GM12878 (cell line): Measurements from ENCODE around the gene RAP1GAP2. TPM values are rescaled to one million over a fixed set of nuclear protein-coding genes. Genes with fewer than 3 reads are reported as not detected.

Experiments used
- ATAC-seq: fragments of 200-7000 bp; cut with Tn5 transposase; 3 replicates; pipeline ENCODE4 v1.9.1; 2020; ENCODE audit warnings: mild to moderate bottlenecking, moderate library complexity
- BruUV-seq: library from RNA; stranded (reverse); fragments of 400-500 nt; replicated peaks from 2 replicates; lab custom pipeline; 2021; lab: Mats Ljungman, UMichigan
- CTCF ChIA-PET: fragments of 300-600 bp; sonication (Branson Sonifier 250); formaldehyde crosslinking; extraction: SDS; loops from one replicate; lab custom pipeline; 2021; ENCODE audit warnings: inconsistent platforms; lab: Yijun Ruan, JAX
- POLR2A ChIA-PET: fragments of 350-600 bp; formaldehyde crosslinking; extraction: SDS; loops from one replicate; lab custom pipeline; 2021; ENCODE audit warnings: inconsistent platforms; lab: Charles Lee
- RAD21 ChIA-PET: fragments of 300-600 bp; sonication (Branson Sonifier 250); formaldehyde crosslinking; loops from one replicate; lab custom pipeline; 2023; ENCODE audit warnings: antibody characterized with exemption; ENCODE audit not compliant: unreplicated experiment; lab: Charles Lee
- SMC1A ChIA-PET: fragments of 300-600 bp; sonication (Branson Sonifier 250); formaldehyde crosslinking; loops from one replicate; lab custom pipeline; 2023; ENCODE audit not compliant: unreplicated experiment, uncharacterized antibody; lab: Charles Lee
- DNase-seq: peaks from one replicate; pipeline ENCODE4 v3.0.0-alpha.2; 2011; ENCODE audit warnings: low read depth, low spot score
- FAIRE-seq: peaks from 3 replicates; lab custom pipeline; 2011; peaks lifted over from hg19 to GRCh38; lab: Jason Lieb, UNC
- H2AFZ ChIP-seq: 2 replicates; pipeline ENCODE4 v1.6.0; 2011; ENCODE audit warnings: low read depth, low read length, control low read depth; ENCODE audit not compliant: control insufficient read depth
- H3K27ac ChIP-seq: 2 replicates; pipeline ENCODE4 v1.5.1; 2011; ENCODE audit warnings: control low read depth; ENCODE audit not compliant: control insufficient read depth, insufficient read depth
- H3K27me3 ChIP-seq, 2 experiments: replicated peaks in 1 of 2; 2 replicates each; pipeline versions ENCODE4 v1.6.0 to v1.6.1; 2011; ENCODE audit warnings: low read length in 1 of 2; ENCODE audit not compliant: control insufficient read depth in 2 of 2, insufficient read depth in 2 of 2
- H3K36me3 ChIP-seq, 2 experiments: 2 replicates each; pipeline ENCODE4 v1.5.1; 2011; ENCODE audit warnings: low read length in 1 of 2; ENCODE audit not compliant: control insufficient read depth in 2 of 2, insufficient read depth in 2 of 2
- H3K4me1 ChIP-seq: 2 replicates; pipeline ENCODE4 v1.6.1; 2011; ENCODE audit warnings: mild to moderate bottlenecking, low read length, moderate library complexity, mixed read lengths; ENCODE audit not compliant: control insufficient read depth, insufficient read depth
- H3K4me2 ChIP-seq: 2 replicates; pipeline ENCODE4 v1.6.0; 2011; ENCODE audit warnings: control low read depth; ENCODE audit not compliant: control insufficient read depth, insufficient read depth
- H3K4me3 ChIP-seq: fragments of 200-600 bp; sonication (generic); 2 replicates; pipeline ENCODE4 v1.5.1; 2016
- H3K79me2 ChIP-seq: 2 replicates; pipeline ENCODE4 v1.6.0; 2011; ENCODE audit warnings: low read length; ENCODE audit not compliant: control insufficient read depth, insufficient read depth
- H3K9ac ChIP-seq: 2 replicates; pipeline ENCODE4 v1.8.0; 2011; ENCODE audit warnings: low read length, control low read depth, mixed read lengths; ENCODE audit not compliant: control insufficient read depth, insufficient read depth
- H3K9me3 ChIP-seq: replicated peaks from 3 replicates; pipeline ENCODE4 v1.5.1; 2011; ENCODE audit warnings: mild to moderate bottlenecking, low read length; ENCODE audit not compliant: control insufficient read depth, insufficient read depth
- H4K20me1 ChIP-seq: 2 replicates; pipeline ENCODE4 v1.6.0; 2011; ENCODE audit not compliant: control insufficient read depth, insufficient read depth
- EGR1 ChIP-seq, 2 experiments: IDR thresholded peaks; 1 replicate in 1 of 2; 2 replicates in 1 of 2; pipeline ENCODE4 v1.6.1; 2011 to 2012; ENCODE audit warnings: low read depth in 2 of 2, low read length in 2 of 2, borderline replicate concordance in 1 of 2, mild to moderate bottlenecking in 1 of 2, moderate library complexity in 1 of 2
- FOS ChIP-seq: IDR thresholded peaks from 3 replicates; pipeline ENCODE4 v1.6.1; 2011; ENCODE audit warnings: borderline replicate concordance; ENCODE audit not compliant: insufficient read length; ENCODE audit errors: extremely low read depth
- HDAC6 ChIP-seq: fragments of 200-600 bp; sonication (generic); IDR thresholded peaks from one replicate; pipeline ENCODE4 v1.8.0; 2017; ENCODE audit warnings: antibody characterized with exemption; ENCODE audit not compliant: unreplicated experiment
- IRF4 ChIP-seq: IDR thresholded peaks from 2 replicates; pipeline ENCODE4 v1.6.1; 2011; ENCODE audit warnings: low read depth, low read length
- KLF5 ChIP-seq: fragments of 450-650 bp; IDR thresholded peaks from 2 replicates; pipeline ENCODE4 v1.6.1; 2014; ENCODE audit warnings: mild to moderate bottlenecking; ENCODE audit not compliant: partially characterized antibody
- NFYA ChIP-seq: IDR thresholded peaks from 2 replicates; pipeline ENCODE4 v1.6.1; 2011; ENCODE audit warnings: low read depth, mild to moderate bottlenecking, low read length, improper control_type of control experiment, borderline replicate concordance
- NR2C1 ChIP-seq: fragments of 450-650 bp; IDR thresholded peaks from 2 replicates; pipeline ENCODE4 v1.6.1; 2017; ENCODE audit warnings: antibody characterized with exemption, mild to moderate bottlenecking, moderate library complexity
- PAX8 ChIP-seq: fragments of 450-650 bp; IDR thresholded peaks from 2 replicates; pipeline ENCODE4 v1.6.1; 2017; ENCODE audit warnings: mild to moderate bottlenecking, moderate library complexity
- POLR2A ChIP-seq: IDR thresholded peaks from 2 replicates; pipeline ENCODE4 v1.6.1; 2011; ENCODE audit warnings: low read depth, mild to moderate bottlenecking, low read length
- POU2F2 ChIP-seq: IDR thresholded peaks from 3 replicates; pipeline ENCODE4 v1.6.1; 2011; ENCODE audit warnings: low read depth, mild to moderate bottlenecking, low read length, borderline replicate concordance
- RB1 ChIP-seq: fragments of 450-650 bp; formaldehyde crosslinking; IDR thresholded peaks from 2 replicates; pipeline ENCODE4 v1.6.1; 2017; ENCODE audit warnings: mild to moderate bottlenecking, borderline replicate concordance
- SMARCA5 ChIP-seq: fragments of 450-650 bp; IDR thresholded peaks from 2 replicates; pipeline ENCODE4 v1.6.1; 2017; ENCODE audit warnings: mild to moderate bottlenecking
- TARDBP ChIP-seq: IDR thresholded peaks from 2 replicates; pipeline ENCODE4 v1.6.1; 2016; ENCODE audit warnings: borderline replicate concordance
- YBX1 ChIP-seq: fragments of 450-650 bp; IDR thresholded peaks from 2 replicates; pipeline ENCODE4 v1.6.1; 2016; ENCODE audit warnings: antibody characterized with exemption
- ZNF687 ChIP-seq: fragments of 450-650 bp; IDR thresholded peaks from 2 replicates; pipeline ENCODE4 v1.6.1; 2017; ENCODE audit warnings: mild to moderate bottlenecking, moderate library complexity
- WGBS: methylation state at CpG from one replicate; pipeline ENCODE4 v1.1.6; 2016; ENCODE audit warnings: low lambda C conversion rate; ENCODE audit not compliant: insufficient replicate concordance, insufficient coverage; ENCODE audit errors: missing lambda C conversion rate; 5-methylcytosine and 5-hydroxymethylcytosine counted together
- in situ Hi-C: fragments of 300-500 bp; cut with MboI; formaldehyde crosslinking; loops from 9 replicates; pipeline ENCODE4 v1.14.3; 2018; ENCODE audit warnings: mixed read lengths
- intact Hi-C: fragments of 100-400 bp; cut with micrococcal nuclease; formaldehyde crosslinking; loops from one replicate; pipeline ENCODE4 v1.14.2; 2022; ENCODE audit not compliant: unreplicated experiment
- polyA plus RNA-seq, 11 experiments: library from polyadenylated mRNA; depleted of rRNA in 4 of 11; unstranded in 6 of 11; stranded (reverse) in 5 of 11; fragments of >200 nt; fragmentation: Nextera tagmentation in 4 of 11; fragmentation: Illumina TruSeq in 1 of 11; extraction: Ambion mirVana in 4 of 11; extraction: Trizol in 1 of 11; gene quantifications; 1 replicate in 1 of 11; 2 replicates in 10 of 11; pipeline versions ENCODE4 v1.2.1 to v1.2.3, GENCODE V29; 2011 to 2016; ENCODE audit warnings: inconsistent platforms in 2 of 11, missing spikeins in 2 of 11, low read depth in 1 of 11
- total RNA-seq, 4 experiments: library from RNA; depleted of rRNA in 3 of 4; stranded (reverse); fragments of >200 nt in 3 of 4; fragmentation: Illumina TruSeq in 1 of 4; extraction: Trizol in 1 of 4; gene quantifications; 2 replicates each; pipeline versions ENCODE4 v1.2.1 to v1.2.3, GENCODE V29; 2013 to 2021
- TF ChIP-seq, protein P1 (sequence below): IDR thresholded peaks from 2 replicates; pipeline ENCODE4 v1.6.1; 2012; ENCODE audit warnings: improper control_type of control experiment, low read depth, low read length; ENCODE audit not compliant: insufficient replicate concordance

Gene RAP1GAP2
- total and polyA plus RNA-seq, 10 of the 15 experiments (the other 5 are each of a cell fraction or from before 2014, with no cell fraction given) = 0.03 to 0.95 (median 0.49) TPM; not detected in 2

DNA sequence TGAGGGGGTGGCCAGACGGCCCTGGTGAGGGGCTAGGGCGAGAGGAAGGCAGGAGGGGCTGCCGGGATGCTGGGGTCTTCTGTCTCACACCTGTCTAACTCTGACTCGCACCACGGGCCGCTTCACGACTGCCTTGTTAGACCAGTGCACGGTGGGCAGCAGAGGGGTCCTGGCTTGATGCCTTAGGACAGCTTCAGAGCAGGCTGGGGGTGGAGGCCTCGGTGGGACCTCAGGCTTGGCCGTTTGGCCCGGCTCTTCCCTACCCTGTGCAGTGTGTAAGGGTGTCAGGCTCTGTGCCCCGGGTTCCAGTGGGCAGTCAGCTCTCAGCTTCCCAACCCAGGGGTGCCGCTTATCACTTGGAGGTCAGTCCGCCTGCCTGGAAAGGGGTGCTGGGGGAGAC is 166.5 kb downstream of the RAP1GAP2 start:
- no peaks in the 10 kb centered on the region for H4K20me1 ChIP-seq
- POLR2A ChIA-PET = no interaction called here
- CTCF ChIA-PET = no interaction called here
- RAD21 ChIA-PET = no interaction called here
- TF ChIP-seq PAX8 (no peak), FOS (no peak), NFYA (no peak), EGR1 (IDR thresholded peaks at IDR 0.05; ENCODE audit: borderline replicate concordance in 1 of 2, low read depth in 2 of 2, low read length in 2 of 2) (no peak), HDAC6 (no peak), TARDBP (no peak), KLF5 (no peak), RB1 (no peak), ZNF687 (no peak), POLR2A (no peak), YBX1 (no peak), POU2F2 (no peak), SMARCA5 (no peak), NR2C1 (no peak), IRF4 (no peak)
- TF ChIP-seq, protein P1, sequence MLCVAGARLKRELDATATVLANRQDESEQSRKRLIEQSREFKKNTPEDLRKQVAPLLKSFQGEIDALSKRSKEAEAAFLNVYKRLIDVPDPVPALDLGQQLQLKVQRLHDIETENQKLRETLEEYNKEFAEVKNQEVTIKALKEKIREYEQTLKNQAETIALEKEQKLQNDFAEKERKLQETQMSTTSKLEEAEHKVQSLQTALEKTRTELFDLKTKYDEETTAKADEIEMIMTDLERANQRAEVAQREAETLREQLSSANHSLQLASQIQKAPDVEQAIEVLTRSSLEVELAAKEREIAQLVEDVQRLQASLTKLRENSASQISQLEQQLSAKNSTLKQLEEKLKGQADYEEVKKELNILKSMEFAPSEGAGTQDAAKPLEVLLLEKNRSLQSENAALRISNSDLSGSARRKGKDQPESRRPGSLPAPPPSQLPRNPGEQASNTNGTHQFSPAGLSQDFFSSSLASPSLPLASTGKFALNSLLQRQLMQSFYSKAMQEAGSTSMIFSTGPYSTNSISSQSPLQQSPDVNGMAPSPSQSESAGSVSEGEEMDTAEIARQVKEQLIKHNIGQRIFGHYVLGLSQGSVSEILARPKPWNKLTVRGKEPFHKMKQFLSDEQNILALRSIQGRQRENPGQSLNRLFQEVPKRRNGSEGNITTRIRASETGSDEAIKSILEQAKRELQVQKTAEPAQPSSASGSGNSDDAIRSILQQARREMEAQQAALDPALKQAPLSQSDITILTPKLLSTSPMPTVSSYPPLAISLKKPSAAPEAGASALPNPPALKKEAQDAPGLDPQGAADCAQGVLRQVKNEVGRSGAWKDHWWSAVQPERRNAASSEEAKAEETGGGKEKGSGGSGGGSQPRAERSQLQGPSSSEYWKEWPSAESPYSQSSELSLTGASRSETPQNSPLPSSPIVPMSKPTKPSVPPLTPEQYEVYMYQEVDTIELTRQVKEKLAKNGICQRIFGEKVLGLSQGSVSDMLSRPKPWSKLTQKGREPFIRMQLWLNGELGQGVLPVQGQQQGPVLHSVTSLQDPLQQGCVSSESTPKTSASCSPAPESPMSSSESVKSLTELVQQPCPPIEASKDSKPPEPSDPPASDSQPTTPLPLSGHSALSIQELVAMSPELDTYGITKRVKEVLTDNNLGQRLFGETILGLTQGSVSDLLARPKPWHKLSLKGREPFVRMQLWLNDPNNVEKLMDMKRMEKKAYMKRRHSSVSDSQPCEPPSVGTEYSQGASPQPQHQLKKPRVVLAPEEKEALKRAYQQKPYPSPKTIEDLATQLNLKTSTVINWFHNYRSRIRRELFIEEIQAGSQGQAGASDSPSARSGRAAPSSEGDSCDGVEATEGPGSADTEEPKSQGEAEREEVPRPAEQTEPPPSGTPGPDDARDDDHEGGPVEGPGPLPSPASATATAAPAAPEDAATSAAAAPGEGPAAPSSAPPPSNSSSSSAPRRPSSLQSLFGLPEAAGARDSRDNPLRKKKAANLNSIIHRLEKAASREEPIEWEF = no peak
- in situ Hi-C loops (no loop called here), intact Hi-C loops (no loop called here)
- H2AFZ ChIP-seq = no peak overlapping the region
- H3K4me3 ChIP-seq = no peak overlapping the region
- no peak overlapping the region for H3K4me2 ChIP-seq
- no peaks in the 10 kb centered on the region for H3K79me2 ChIP-seq
- DNase-seq (no peak), FAIRE-seq (no peak), ATAC-seq (no peak)
- H3K9me3 ChIP-seq = no peaks in the 10 kb centered on the region
- WGBS = 48% methylated on average over 13 of the region's 14 CpGs
- H3K4me1 ChIP-seq = no peaks in the 10 kb centered on the region
- BruUV-seq = no TSS peak
- H3K27me3 ChIP-seq = no peaks in the 10 kb centered on the region; a peak in 1 of 4 replicates
- no peaks in the 10 kb centered on the region for H3K36me3 ChIP-seq
- no peak overlapping the region for H3K27ac ChIP-seq
- SMC1A ChIA-PET = no interaction called here
- H3K9ac ChIP-seq = no peak overlapping the region
